Hematopoietic multipotent progenitor cell treated with erythropoietin and hydrocortisone succinate and interleukin-3 and kit ligand, for 15 days (in vitro differentiated cells): ENCODE results near the gene PTGFRN.
"Not testable (repeated sequence)": the region's sequence is repeated elsewhere in the genome, so short reads cannot be mapped to it uniquely, and the experiment has no call there.

ENCODE experiments used
- DNase-seq: peaks from one replicate; pipeline ENCODE4 v3.0.0-alpha.2; 2015; ENCODE audit warnings: low spot score

Gene PTGFRN

DNA sequence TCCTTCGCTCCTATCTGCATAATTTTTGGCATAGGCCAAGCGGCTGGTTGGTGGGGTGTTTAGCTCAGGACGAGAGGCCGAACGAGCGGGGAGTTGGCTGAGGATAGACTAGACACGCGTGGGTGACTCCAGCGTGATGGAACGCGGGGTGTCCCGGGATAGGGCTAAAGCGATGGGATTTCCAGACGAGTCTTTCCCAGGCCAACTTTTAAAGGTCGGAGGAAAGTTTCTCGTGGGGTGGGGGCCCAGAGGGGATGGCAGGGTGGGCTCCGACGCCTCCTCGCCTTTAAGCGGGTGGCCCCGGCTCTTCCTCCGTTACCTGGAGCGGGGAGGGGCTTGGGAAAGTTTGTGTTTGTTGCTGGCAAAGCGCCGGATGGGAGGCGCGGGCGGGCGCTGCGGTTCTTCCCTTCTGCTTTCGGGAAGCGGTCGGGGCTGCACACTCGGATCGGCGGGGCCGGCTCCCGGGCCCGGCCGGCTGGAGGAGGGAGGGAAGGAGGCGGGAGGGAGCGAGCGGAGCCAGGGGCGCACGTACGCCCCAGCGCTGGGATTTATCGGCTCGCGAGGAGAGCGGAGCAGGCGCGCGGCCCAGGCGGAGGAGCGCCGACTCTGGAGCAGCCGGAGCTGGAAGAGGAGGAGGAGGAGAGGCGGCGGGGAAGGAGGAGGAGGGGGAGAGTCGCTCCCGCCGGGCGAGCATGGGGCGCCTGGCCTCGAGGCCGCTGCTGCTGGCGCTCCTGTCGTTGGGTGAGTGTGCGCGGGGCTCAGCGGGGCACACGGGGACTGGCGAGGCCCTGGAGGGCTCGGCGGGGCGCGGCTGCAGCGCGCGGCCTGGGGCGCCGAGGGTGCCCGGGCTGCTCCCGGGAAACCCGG, at the start of gene PTGFRN:
Gene PTGFRN (plus strand): TSS at position 405 of the 867 bp plus-strand sequence. CDS start 288 bp downstream, at position 693.
- no peak for DNase-seq

- DNase-seq: not testable (repeated sequence)
Measured at GRCh38 chr1:116860167-116860566, 49.5 kb upstream of the PTGFRN start.

DNA sequence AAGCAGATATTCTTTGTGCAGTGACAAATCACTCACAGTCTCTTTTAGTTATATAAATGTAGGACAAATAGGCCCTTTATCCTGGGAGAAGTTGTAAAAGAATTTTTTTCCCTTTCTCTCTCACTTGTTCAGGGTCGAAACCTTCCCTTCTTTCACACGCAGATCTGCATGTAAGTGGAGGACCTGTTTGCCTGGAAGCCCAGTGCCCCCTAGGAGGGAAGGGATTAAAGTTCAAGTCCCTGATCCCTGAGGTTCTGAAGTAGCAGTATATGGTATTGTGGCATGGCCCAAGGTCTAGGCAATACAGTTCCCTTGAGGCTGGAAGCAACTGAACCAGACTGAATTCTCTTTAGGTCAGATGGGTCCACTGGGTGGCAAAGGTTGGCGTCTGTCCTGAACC, 48.6 kb upstream of the PTGFRN start:
- DNase-seq: no peak

GRCh38 chr1:116863031-116863430, 46.7 kb upstream of the PTGFRN start:
- DNase-seq: not testable (repeated sequence)

DNA sequence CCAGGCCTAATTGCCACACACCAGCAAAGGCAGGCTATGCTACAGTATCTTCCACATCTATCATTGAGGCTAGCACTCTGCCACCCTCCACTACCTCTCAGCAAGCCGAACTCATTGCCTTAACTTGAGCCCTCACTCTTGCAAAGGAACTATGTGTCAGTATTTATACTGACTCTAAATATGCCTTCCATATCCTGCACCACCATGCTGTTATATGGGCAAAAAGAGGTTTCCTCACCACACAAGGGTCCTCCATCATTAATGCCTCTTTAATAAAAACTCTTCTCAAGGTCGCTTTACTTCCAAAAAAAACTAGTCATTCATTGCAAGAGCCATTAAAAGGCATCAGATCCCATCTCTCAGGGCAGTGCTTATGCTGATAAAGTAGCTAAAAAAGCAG, 43.2 kb upstream of the PTGFRN start:
- not testable (repeated sequence) for DNase-seq

GRCh38 chr1:116868385-116868784, 41.3 kb upstream of the PTGFRN start:
- no peak for DNase-seq

DNA sequence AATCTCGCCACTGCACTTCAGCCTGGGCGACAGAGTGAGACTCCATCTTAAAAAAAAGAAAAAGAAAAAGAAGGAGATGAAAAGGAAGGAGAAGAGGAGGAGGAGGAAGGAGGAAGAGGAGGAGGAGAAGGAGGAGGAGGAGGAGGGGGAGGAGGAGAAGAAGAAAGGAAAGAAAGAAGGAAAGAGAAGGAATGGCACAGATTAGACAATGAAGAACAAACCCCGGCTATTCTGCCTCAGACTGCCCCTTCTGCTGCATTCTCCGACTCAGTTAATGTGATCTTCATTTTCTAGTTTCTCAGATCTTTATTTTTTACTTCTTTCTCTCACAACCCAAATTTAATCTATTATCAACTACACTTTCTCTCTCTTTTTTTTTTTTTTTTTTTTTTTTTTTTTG, 40.1 kb upstream of the PTGFRN start:
- no peak for DNase-seq

GRCh38 chr1:116870300-116870699, 39.4 kb upstream of the PTGFRN start:
- no peak for DNase-seq

DNA sequence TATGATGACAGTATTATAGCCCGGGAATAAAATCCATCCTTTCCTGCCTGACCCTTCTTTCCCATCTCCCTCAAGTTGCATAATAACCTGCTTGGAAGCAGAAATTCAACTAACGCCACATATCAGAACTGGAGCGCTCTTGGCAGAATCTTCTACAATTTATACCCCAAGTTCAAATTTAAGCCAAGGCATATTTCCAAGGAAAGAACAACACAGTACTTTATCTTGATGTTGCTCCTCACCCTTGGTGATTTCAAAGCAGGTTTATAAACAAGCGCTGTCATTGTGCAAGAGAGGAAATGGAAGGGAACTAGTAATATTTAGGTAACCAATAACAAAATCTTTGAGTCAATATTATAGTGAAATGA, 38.0 kb upstream of the PTGFRN start:
- no peak for DNase-seq

DNA sequence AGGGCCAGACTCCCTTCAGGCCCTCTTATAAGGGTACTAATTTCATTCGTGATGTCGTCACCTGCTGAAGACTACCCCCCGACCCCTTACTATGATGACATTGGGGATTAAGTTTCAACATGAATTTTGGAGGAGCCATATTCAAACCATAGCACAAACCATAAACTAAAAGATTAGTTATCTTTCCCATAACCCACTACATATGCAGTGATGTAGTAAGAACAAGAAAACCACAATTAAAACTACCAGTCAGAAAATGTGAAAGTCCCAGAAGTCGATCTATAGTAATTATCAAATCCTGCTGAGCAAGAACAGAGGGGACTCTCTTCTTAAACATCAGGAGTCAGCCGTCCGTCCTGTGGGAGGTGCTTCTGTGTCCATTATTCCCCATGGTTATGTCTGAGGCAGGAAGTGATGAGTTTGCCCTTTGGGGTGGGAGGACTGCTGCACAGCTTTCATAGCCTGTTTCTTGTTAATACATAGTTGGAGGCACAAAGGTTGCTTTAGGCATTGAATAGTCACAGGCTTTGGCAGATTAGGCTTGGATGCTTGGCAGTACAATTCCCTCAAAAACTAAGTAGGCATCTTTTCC, 35.9 kb upstream of the PTGFRN start:
- DNase-seq: no peak

DNA sequence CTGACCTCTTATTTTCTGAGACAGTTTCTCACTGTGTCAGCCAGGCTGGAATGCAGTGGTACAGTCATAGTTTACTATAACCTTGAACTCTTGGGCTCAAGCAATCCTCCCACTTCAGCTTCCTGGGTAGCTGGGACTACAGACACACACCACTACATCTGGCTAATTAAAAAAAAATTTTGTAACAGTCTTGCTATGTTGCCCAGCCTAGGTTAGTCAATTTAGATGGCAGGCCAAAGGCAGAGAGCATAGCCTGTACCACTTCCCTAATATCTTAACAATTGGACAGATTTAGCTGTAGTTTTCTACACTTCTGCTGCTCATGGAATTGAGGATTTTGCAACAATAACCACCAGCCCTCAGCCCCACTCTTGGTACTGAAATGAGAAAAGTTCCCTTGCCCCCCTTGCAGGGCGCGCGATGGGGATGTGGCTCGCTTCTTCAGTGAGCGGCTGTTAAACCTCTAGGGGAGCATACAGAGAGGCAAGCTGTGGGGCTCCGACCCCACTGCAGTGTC, 34.9 kb upstream of the PTGFRN start:
- no peak for DNase-seq

DNA sequence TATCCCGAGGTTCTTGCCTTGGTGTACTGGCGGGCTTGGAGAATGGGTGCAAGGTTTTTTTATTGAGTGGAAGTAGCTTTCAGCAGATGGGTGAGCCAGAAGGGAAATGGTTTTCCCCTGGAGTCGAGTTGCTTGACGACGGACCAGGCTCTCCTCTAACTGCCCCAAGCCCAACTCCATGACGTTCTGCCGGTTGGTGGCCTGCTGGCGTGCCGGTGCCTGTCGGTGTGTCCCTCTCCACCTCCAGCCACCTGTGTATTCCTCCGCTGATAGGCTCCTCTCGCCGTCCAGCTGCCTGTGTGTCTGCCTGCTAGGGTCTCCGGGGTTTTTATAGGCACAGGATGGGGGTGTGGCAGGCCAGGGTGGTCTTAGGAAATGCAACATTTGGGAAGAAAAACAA, 34.3 kb upstream of the PTGFRN start:
- no peak for DNase-seq

DNA sequence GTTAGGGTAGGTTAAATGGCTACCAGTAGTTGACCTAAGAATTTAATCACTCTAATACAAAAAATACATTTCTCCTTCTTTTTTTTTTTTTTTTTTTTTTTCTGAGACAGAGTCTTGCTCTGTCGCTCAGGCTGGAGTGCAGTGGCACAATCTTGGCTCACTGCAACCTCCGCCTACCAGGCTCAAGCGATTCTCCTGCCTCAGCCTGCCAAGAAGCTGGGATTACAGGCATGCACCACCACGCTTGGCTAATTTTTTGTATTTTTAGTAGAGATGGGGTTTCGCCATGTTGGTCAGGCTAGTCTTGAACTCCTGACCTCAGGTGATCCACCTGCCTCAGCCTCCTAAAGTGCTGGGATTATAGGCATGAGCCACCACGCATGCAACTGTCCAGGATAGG, 33.8 kb upstream of the PTGFRN start:
- DNase-seq: not testable (repeated sequence)

- DNase-seq: no peak
Measured at GRCh38 chr1:116877141-116877818, 32.4 kb upstream of the PTGFRN start.

DNA sequence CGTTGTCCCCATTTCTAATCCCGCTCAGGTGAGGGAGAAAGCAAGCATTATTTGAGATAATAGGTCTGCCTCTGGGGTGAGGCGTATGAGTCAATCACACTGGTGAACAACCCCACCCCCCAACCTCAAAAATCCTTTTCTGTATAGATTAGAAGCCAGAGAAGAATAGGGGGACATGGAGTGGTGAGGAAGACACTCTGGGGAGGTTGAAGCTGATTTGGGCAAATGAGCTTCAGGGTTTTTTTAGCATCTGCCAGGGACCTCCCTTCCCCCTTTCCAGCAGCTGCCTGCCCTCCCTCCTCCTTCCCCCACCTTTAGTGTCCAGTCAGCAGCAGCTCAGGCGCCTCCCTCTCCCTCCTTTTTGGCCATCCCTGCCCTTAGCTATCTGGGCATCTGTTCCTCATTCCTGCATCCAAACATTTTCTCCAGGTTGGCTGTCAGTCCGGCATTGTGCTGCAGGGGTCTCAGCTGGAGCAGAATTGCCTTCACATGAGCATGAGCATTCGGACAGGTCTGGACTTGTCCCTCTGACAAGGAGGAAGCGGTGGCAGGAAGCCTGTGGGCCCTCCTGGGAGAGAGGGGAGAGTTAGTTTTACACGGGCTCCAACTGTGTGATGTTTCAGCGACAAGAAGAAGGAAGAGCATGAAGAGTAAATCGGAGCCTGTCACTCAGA, 30.8 kb upstream of the PTGFRN start:
- DNase-seq: no peak

GRCh38 chr1:116879478-116880133, 30.1 kb upstream of the PTGFRN start:
- DNase-seq: no peak

DNA sequence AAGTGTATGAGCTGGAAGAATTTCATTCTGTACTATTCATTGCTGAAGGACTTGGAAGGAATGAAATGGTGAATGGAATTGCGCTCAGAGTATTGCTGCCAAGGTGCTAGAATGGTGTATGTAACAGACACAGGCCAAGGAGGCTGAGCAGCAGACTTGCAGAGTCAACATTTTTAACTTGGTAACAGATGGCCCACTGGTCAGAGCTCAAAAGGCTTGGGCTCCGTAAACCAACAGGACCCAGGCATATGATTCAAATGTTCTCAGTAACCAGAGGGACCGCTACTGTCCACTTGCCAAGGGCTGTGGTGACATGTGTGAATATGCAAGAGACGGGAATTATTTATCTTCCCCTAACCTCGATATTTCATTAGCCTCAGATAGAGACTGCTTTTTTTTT, 28.8 kb upstream of the PTGFRN start:
- DNase-seq: no peak

GRCh38 chr1:116881879-116882520, 27.7 kb upstream of the PTGFRN start:
- DNase-seq: no peak

- no peak for DNase-seq
Measured at GRCh38 chr1:116882866-116883265, 26.9 kb upstream of the PTGFRN start.

DNA sequence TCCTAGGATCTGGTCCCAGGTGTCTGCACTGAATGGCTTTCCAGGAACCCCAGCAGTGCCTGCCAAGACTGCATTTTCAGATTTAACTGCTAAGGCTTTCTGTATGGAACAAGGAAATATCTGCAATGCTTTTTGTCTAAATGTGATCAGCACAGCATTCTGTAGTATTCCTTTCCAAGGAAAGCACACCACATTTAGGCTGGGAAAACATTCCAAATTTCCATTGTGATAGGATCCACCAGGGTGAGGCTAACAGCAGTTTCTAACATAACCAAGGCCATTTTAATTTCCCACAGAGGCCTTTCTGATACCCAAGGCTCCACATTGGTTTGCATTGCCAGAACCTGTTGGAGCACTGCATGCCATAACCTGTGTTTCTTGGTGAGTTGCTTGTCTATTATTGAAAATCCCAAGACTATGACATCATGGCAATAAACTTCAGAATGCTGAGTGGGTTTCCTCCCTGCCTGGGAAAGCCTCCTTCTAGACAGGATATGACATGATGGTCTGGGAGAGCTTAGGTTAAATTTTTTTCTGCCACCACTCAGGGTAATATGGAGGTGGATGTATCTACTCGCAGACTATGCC, 23.3 kb upstream of the PTGFRN start:
- no peak for DNase-seq

- DNase-seq: no peak
Measured at GRCh38 chr1:116887212-116887611, 22.5 kb upstream of the PTGFRN start.
